ENCODE data around the gene AATK.

AATK gene

DNA sequence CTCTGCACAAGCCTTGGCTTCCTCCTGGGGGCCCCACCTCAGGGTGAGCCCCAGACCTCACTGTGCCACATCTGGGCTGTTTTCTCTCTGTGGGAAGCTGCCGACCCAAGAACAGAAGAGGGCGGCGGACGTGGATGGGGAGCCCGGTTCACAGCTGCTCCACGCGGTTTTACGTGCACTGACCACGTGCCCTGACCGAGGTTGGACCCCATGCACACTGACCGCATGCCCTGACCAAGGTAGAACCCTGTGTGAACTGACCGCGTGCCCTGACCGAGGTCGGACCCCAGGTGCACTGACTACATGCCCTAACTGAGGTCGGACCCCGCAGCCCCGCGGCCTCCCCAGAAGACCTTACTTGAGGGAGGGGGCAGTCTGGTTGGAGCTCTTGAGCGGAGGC is 37.1 kb upstream of the AATK start:
- Mint-ChIP-seq H3K36me3 (ENCODE audit: low read depth) (peaks cover 4% of the 10 kb centered on the region), H3K9me3 (no peaks in the 10 kb centered on the region), H3K4me3 (no peak overlapping the region), H3K27me3 (ENCODE audit: low read depth) (no peaks in the 10 kb centered on the region), H3K27ac (no peak overlapping the region), H3K4me1 (no peaks in the 10 kb centered on the region)
- no peak for TF ChIP-seq CTCF (IDR thresholded peaks at IDR 0.05; ENCODE audit: unreplicated experiment in 3 of 3)

DNA sequence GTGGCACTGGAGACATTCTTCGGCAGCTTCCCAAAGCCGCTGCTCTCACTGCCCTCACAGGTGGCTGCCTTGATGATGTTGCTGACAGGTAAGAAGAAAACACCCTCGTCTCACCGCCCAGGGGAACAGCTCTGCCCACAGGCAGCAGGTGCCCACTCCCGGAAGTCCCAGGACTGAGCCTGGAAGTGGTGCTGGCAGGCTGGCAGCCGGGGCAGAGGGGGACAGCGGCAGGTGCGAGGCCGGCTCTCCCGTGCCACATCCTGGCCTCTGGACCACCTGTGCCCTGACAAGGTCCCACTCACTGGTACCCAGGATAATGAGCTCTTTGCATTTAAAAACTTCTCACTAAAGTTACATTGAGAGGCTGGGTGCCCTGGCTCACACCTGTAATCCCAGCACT is 36.3 kb upstream of the AATK start:
- Mint-ChIP-seq H3K4me1 (no peaks in the 10 kb centered on the region), H3K36me3 (ENCODE audit: low read depth) (peaks cover 4% of the 10 kb centered on the region), H3K27me3 (ENCODE audit: low read depth) (no peaks in the 10 kb centered on the region), H3K9me3 (no peaks in the 10 kb centered on the region), H3K27ac (no peak overlapping the region), H3K4me3 (no peak overlapping the region)
- TF ChIP-seq CTCF (IDR thresholded peaks at IDR 0.05; ENCODE audit: unreplicated experiment in 3 of 3): no peak

DNA sequence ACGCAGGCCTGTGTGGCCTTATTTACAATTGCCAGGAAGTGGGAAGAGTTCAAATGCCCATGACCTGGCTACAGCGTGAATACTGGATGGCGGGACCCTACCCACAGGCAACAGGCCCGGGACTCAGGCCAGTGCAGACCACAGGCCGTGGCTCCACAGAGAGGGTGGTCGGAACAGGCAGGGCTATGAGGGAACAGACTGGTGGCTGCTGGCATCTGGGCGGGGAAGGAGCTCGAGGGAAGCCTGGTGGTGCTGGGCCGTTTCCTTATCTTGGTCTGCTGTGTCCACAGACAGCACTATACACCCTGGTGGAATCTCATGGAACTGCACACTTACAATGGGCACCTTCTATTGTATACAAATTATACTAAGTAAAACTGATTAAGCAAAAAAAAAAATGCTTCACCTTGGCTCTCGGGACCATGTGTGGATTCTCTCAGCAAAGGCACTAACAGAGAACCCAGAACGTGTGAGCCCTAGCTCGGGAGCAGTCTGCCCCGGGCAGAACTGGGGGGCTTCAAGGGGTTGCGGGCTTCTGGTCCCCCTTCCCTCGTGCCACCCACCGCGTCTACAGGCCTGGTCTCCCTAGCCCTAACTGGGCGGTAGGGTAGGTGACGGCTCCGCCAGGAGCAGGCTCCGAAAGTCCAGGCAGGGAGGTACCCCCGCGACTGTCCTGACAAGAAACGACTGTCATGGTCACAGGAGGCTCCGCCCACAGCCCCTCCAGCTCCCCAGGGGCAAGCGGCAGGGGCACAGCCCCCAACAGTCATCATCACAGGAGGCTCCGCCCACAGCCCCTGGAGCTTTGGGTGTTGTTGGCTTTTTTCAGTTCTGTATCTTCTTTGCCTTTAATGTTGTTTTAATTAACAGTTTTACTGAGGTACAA is 34.9 kb upstream of the AATK start:
- Mint-ChIP-seq H3K27ac (no peak overlapping the region), H3K4me3 (no peak overlapping the region), H3K9me3 (no peaks in the 10 kb centered on the region), H3K36me3 (ENCODE audit: low read depth) (peaks cover 4% of the 10 kb centered on the region), H3K4me1 (no peaks in the 10 kb centered on the region), H3K27me3 (ENCODE audit: low read depth) (no peaks in the 10 kb centered on the region)
- peak; percentile 50 to 70 (median 60) for TF ChIP-seq CTCF (IDR thresholded peaks at IDR 0.05; ENCODE audit: unreplicated experiment in 3 of 3)

GRCh38 chr17:81200201-81200600 is 34.2 kb upstream of the AATK start:
- Mint-ChIP-seq H3K36me3 (ENCODE audit: low read depth) (peaks cover 4% of the 10 kb centered on the region), H3K9me3 (no peaks in the 10 kb centered on the region), H3K4me1 (no peaks in the 10 kb centered on the region), H3K27me3 (ENCODE audit: low read depth) (no peaks in the 10 kb centered on the region), H3K4me3 (no peak overlapping the region), H3K27ac (no peak overlapping the region)
- no peak for TF ChIP-seq CTCF (IDR thresholded peaks at IDR 0.05; ENCODE audit: unreplicated experiment in 3 of 3)

GRCh38 chr17:81199482-81199830 is 33.4 kb upstream of the AATK start:
- no peaks in the 10 kb centered on the region for H3K27me3 Mint-ChIP-seq (ENCODE audit: low read depth)

More at GRCh38 chr17:81199482-81199830, 33.4 kb upstream of the AATK start:
- Mint-ChIP-seq H3K4me3 (no peak overlapping the region), H3K27ac (no peak overlapping the region), H3K36me3 (ENCODE audit: low read depth) (peaks cover 8% of the 10 kb centered on the region), H3K4me1 (no peaks in the 10 kb centered on the region), H3K9me3 (no peaks in the 10 kb centered on the region)
- TF ChIP-seq CTCF (IDR thresholded peaks at IDR 0.05; ENCODE audit: unreplicated experiment in 3 of 3): no peak
